HG02938 (cell line): ENCODE measurements around the gene CIZ1.

Source experiments
- ATAC-seq: cut with Tn5 transposase; IDR thresholded peaks from one replicate; pipeline ENCODE4 v1.9.1; 2021; ENCODE audit warnings: mild to moderate bottlenecking, moderate library complexity; ENCODE audit not compliant: unreplicated experiment

The CIZ1 gene

GRCh38 chr9:128116104-128117083, 75.0 kb downstream of the CIZ1 start:
- ATAC-seq, result no peak
